VCaP (cell line): ENCODE measurements around the gene CDC20B.

Source experiments
- H3K27ac ChIP-seq: fragments of 450-650 bp; 2 replicates; pipeline ENCODE4 v1.5.1; 2017
- TF ChIP-seq, protein P1 (sequence below): fragments of 450-650 bp; conservative IDR thresholded peaks from 2 replicates; pipeline ENCODE4 v1.5.1; 2017; ENCODE audit warnings: mild to moderate bottlenecking, moderate library complexity

The CDC20B gene

DNA sequence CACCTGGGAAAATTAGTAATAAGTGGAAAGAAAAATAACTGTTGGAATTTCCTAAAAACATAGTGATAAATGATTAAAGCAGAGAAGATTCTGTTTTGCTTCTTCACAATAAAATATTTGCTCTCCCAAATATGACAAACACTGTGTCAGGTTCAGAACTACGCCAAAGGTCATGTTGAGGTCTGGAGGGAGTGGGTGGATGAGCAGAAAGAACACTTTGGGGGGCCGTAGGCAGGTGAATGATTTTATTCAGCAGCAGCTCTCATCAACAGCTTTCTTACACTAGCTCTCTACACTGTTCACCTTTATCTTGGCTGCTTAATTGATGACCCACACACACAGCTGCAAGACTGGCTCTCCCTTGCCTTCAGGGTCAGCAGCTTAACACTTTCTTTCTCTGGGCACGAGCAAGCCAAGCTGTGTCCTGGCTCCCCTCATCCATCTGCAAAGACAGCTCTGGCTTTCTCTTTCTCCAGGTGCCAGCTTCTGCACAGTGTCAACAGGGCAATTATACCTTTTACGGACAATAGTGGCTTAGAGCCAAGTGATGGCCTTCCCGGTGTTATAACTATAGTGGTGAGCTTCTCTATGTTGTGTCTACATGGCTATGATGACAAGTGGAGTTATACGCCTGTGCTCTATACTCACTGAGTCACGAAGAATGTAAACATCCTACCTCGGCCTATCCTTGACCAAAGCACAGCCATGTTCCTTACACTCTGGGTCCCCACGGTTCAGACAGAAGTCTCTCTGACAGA, 31.9 kb downstream of the CDC20B start:
- H3K27ac ChIP-seq = no peak overlapping the region
- TF ChIP-seq, protein P1, sequence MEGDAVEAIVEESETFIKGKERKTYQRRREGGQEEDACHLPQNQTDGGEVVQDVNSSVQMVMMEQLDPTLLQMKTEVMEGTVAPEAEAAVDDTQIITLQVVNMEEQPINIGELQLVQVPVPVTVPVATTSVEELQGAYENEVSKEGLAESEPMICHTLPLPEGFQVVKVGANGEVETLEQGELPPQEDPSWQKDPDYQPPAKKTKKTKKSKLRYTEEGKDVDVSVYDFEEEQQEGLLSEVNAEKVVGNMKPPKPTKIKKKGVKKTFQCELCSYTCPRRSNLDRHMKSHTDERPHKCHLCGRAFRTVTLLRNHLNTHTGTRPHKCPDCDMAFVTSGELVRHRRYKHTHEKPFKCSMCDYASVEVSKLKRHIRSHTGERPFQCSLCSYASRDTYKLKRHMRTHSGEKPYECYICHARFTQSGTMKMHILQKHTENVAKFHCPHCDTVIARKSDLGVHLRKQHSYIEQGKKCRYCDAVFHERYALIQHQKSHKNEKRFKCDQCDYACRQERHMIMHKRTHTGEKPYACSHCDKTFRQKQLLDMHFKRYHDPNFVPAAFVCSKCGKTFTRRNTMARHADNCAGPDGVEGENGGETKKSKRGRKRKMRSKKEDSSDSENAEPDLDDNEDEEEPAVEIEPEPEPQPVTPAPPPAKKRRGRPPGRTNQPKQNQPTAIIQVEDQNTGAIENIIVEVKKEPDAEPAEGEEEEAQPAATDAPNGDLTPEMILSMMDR = no peak

DNA sequence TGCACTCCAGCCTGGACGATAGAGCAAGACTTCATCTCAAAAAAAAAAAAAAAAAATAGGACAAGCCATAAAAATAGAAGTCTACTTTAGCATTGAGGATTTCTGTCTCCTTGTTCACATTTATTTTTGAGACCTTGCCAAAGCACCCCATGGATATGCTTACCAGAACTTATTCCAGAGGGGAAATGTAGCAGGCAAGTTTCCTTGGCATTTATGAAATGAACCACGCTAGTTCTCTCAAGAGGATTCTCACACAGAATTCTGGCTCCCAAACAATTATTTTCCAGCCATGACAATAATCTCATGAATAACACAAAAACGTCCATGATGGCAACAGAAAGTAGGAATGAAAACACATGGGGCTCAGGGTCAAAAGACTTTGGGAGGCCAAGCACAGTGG, 36.5 kb downstream of the CDC20B start:
- TF ChIP-seq, protein P1 = no peak
- no peak overlapping the region for H3K27ac ChIP-seq

DNA sequence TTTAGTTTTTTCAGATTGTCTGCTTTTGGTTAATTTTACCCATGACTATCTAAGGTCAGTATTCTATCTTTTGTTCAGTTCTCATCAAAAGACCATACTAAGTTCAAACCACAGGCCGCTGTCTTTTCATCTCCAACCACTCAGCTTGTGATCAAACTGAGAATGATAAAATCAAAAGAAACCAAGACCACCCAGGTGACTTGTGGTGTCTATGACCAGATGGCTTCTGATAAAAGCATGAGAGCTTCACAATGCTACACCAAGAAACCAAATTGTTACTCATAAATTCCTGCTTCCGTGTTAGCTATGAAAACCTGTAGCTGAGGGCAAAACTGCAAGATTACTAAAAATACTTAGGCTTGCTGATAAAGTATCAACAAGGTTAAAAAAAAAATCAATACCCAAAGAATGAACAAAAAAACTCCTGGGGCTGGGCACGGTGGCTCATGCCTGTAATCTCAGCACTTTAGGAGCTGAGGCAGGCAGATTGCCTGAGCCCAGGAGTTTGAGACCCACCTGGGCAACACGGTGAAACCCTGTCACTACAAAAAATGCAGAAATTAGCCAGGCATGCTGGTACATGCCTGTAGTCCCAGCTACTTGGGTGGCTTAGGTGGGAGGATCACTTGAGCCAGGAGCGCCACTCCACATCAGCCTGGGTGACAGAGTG, 38.8 kb downstream of the CDC20B start:
- TF ChIP-seq, protein P1 = no peak
- no peak overlapping the region for H3K27ac ChIP-seq

DNA sequence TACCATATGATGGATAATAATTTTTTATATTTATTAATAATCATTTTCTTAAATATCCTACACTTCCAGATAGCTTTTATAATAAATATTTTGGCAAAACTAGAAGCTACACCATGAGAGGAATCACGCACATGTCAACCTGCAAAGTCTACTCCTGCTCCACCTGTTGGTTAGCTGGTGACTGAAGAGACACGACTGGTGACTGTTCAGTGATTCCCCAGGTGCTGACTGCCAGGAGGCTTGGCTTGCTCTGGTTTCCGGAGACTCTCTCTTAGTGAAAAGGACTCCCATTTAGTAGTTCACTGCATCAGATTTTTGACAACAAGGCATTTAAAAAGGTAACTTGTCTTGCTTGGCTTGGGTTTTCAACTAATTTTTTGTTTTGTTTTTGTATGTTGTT, 49.6 kb downstream of the CDC20B start:
- no peak overlapping the region for H3K27ac ChIP-seq

DNA sequence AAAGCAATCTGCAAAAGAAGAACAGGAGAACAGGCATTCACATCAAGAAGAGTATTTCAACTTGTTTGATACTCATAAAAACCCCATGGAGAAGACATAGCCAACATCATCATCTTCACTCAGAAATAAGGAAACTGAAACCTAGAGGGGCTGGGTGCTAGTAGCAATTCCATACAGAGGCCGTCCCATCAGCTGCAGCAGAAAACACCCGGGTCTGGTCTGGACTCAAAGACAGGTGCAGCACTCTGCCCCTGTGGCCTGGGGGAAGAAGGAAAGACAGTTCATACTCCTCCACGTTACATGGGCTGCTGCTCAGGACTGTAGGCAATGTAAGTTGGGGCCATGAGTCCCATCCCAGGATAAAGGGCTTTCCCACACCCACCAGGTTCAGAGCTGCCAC, 58.9 kb downstream of the CDC20B start:
- TF ChIP-seq, protein P1 = no peak
- no peak overlapping the region for H3K27ac ChIP-seq

More for the DNA sequence above, 49.6 kb downstream of the CDC20B start:
- TF ChIP-seq, protein P1 = no peak

DNA sequence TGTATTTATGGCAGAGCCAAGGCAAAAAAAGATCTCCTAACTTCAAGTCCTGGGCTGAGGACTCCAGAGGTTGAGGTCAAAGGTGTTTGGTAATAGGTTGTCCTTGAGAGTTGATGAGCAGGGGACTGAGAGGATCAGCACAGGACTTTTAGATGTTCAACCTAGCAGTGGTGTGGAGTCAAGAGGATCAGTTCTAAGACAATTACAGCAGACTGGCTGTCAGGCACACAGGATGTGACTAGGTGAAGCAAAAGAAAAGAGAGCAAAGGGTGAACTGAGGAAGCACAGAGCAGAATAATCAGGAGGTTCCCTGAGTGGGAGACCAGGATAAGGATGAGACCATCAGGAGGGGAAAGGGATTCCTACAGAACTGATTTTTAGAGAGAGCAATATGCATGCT, 59.6 kb downstream of the CDC20B start:
- no peak overlapping the region for H3K27ac ChIP-seq

DNA sequence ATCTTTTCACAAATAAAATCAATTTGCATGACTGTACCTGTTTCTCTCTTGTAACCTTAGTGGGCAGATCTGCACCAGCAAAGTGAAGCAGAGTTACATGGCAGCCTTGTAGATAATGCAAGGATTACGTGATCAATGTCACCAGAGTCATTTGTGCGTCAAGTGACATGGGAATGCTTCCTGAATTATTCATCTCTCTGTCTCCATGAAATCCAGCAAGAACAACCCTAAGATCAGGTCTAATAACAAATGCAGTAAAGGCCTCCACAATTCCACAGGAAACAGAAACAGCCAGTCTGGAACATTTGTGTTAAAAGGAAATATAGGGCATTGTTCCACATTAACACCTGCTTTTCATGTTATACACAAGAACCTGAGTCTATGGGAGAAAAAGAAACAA, 62.8 kb downstream of the CDC20B start:
- H3K27ac ChIP-seq = no peak overlapping the region
- TF ChIP-seq, protein P1 = no peak

More for the DNA sequence above, 59.6 kb downstream of the CDC20B start:
- TF ChIP-seq, protein P1 = no peak
